LNCaP clone FGC (cell line): Measurements from ENCODE around the gene CUEDC1.

Experiments used
- DNase-seq: peaks from one replicate; pipeline ENCODE4 v3.0.0-alpha.2; 2011; ENCODE audit warnings: low read depth
- H3K4me3 ChIP-seq: 2 replicates; pipeline ENCODE4 v1.5.1; 2011; ENCODE audit warnings: mild to moderate bottlenecking, low read depth, low read length, control low read depth
- CTCF ChIP-seq: IDR thresholded peaks from 2 replicates; pipeline ENCODE4 v1.5.1; 2012; ENCODE audit warnings: mild to moderate bottlenecking; ENCODE audit not compliant: control insufficient read depth, insufficient read depth; ENCODE audit errors: extremely low read depth

CUEDC1 gene

GRCh38 chr17:57838453-57838852 lies 116.8 kb downstream of the CUEDC1 start:
- no peak for TF ChIP-seq CTCF
- no peak for DNase-seq
- no peak overlapping the region for H3K4me3 ChIP-seq

GRCh38 chr17:57835333-57835900 lies 119.8 kb downstream of the CUEDC1 start:
- no peak overlapping the region for H3K4me3 ChIP-seq
- DNase-seq, result no peak
- TF ChIP-seq CTCF, result no peak

GRCh38 chr17:57834146-57834741 lies 121.0 kb downstream of the CUEDC1 start:
- no peak for DNase-seq
- TF ChIP-seq CTCF, result peak; percentile 41
- no peak overlapping the region for H3K4me3 ChIP-seq

DNA sequence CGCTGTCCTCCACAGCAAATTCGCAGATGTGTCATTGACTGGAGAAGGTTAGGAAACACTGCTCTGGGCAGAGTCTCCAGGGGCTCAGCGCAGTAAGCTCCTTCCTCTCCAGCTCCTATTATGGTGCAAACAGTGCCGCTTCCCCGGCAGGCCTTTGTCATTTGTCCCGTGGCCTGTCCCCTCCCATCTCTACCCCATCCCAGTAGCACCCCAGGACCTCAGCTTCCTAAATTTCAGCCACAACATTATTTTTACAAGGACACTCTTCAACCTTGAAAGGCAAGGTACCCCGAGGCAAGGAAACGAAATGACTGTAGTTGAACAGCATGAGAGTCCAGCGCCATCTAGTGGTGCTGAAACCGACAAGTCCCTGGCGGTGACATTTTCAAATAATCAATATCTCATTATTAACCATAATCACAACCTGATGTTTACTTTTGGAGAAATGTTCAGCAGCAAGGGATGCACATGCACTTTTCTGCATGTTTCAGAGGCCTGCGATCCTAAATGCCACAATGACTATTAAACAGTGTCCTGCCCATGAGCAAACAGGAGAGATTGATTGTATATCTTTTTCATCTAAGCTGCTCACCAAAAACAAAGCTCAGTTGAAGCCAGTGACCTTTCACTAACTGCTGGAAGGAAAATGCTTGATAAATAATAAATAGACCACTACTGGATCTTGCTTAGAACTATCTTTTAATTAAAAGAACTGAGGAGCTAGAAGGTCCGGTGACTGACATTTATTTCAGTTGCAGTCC lies 121.9 kb downstream of the CUEDC1 start:
- TF ChIP-seq CTCF, result peak; percentile 94
- DNase-seq, result no peak
- no peak overlapping the region for H3K4me3 ChIP-seq

GRCh38 chr17:57832314-57833178 lies 122.7 kb downstream of the CUEDC1 start:
- no peak for DNase-seq
- no peak overlapping the region for H3K4me3 ChIP-seq
- no peak for TF ChIP-seq CTCF

DNA sequence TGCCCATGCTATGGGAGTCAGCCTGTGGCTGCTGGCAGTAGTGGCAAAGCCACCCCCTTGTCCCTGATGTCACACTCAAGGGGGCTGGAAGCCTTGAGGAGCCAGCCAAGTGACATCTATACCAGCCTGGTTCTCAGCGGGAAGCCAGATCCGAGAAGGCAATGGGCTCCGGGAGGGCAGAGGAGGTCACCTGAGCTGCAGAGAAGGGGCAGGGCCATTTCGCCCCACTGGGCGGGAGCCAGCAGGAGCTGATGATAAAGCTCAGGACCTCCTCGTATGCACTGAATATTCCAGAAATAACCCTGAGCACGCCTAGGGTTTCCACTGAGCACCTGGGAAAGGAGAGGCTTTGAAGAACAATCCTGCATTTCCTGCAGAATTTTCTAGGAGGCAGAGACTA lies 124.3 kb downstream of the CUEDC1 start:
- no peak for DNase-seq
- no peak for TF ChIP-seq CTCF

More for the DNA sequence above, 124.3 kb downstream of the CUEDC1 start:
- no peak overlapping the region for H3K4me3 ChIP-seq
